Stimulated activated naive CD4-positive, alpha-beta T cell (primary cell): ENCODE data around the gene UPP2.

ENCODE experiments used
- DNase-seq, 6 experiments: peaks; one replicate each; lab custom pipeline; 2025; lab: John Stamatoyannopoulos, UW

UPP2 gene

DNA sequence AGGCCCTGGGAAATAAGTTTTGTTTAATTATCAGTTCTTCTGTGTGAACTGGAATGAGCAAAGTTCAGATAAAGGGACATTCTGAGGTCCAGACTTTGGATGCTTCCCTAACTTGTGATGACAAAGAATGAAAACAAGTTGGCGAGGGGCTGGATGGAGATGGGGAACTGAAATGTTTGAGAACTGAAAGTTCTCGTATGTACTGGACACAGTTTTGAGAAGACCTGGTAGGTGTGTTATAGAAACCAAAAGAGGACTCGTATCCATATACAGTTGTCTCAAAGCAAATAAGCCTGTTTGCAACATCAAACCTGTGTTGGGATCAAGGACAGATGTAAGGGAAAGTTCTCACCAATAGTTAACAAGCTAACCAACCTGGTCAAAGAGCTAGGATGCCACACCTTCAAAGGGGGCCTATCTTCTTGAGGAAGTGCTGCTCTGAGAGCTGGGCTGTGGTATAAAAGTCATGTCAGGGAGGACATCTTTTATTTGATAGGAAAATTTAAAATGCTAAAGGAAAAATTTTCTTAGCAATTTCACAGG, at the start of gene UPP2:
UPP2 (plus strand) TSS at position 493 of the 543 bp plus-strand sequence. CDS start 188 bp downstream, outside the sequence.
- no peak for DNase-seq

DNA sequence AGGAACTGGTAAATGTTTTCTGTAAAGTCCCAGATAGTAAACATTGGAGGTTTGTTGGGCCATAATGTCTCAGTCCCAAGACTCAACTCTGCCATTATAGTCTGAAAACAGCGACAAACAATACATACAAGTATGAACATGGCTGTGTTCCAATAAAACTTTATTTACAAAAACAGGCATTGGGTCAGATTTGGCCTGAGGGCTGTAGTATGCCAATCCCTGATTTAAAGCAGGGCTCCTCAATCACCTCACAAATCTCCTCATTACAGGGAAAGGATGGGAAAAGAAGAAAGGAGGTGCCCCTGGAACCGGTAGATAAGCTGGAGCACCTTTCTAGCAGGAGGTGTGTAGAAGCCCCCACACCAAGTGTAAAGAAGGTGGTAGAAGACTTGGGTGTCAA, 48.9 kb upstream of the UPP2 start:
- no peak for DNase-seq

DNA sequence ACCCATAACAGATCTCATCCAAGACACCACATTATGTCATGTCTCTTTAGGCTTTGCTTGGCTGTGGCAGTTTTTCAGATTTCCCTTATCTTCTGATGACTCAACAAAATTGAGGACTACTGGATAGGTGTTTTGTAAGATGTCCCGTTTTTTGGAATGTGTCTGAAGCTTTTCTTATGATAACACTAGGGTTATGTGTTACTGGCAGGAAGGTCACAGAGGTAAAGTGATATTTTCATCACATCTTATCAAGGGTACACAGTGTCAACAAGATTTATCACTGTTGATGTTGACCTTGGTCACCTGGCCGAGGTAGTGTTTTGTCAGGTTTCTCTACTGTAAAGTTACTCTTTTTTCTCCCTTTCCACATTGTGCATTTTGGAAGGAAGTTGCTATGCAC, 44.8 kb upstream of the UPP2 start:
- no peak for DNase-seq

DNA sequence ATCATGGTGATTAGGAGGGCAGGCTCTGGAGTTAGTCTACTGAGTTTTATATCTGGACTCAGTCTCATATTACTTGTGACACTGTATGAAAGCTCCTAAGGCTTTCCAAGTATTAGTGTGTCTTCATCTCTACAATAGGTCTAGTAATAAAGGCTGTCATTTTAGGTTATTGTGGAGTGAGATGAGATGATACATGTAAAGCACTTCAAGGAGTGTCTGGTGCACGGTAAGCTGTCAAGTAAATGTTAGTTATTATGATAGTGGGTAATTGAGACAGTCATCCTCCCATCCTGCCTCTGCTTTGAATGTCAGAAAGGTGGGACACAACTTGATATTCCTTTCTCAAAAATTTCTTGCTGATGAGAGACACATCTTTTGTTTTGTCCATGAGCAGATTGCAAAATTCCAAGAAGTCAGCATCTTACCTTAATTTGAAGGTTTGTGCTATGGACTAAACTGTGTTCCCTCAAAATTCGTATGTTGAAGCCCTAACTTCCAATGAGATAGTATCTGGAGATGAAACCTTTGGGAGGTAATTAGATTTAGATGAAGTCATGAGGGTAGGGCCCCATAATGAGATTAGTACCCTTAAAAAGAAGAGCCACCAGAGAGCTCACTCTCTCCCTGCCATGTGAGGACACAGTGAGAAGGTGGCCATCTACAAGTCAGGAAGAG, 41.4 kb upstream of the UPP2 start:
- no peak for DNase-seq

DNA sequence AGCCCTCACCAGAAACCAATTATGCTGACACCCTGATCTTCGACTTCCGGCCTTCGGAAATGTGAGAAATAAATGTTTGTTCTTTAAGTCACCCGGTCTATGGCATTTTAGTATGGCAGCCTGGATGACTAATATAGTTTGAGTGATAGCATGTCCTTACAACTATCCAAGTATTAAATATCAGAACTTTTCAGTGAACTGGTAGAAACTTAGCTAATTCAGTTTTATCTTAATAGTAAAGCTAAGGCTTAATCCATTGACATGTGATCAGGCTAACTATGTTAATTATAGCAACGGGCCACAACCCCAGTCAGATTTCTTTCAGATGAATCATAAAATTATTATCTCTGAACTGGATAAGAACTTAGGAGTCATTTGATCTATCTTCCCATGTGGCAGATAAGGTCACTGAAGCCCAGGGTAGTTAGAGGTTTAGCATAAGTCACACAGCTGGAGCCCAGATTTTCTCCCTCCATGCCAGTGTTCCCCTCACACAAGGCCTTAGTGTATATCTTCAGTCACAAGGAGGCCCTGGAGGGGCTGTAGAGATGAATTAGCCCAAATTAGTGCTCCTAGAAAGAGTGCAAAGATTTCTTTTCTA, 40.7 kb upstream of the UPP2 start:
- DNase-seq, result no peak

DNA sequence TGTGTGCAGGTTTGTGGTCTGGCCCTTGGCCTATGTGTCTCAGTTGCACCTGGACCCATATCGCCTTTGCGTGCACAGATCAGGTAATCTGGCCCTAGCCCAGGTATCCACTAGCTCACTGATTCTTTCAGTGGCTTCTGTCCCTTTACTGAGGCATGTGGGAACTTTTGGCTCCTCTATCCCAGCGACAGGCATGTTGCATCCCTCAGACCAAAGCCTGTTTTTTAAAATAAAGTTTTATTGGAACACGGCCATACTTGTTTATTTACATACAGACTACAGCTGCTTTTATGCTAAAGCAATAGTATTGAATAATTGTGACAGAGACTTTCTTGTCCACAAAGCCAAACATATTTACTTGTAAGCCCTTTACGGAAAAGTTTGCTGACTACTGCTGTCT, 39.9 kb upstream of the UPP2 start:
- no peak for DNase-seq

DNA sequence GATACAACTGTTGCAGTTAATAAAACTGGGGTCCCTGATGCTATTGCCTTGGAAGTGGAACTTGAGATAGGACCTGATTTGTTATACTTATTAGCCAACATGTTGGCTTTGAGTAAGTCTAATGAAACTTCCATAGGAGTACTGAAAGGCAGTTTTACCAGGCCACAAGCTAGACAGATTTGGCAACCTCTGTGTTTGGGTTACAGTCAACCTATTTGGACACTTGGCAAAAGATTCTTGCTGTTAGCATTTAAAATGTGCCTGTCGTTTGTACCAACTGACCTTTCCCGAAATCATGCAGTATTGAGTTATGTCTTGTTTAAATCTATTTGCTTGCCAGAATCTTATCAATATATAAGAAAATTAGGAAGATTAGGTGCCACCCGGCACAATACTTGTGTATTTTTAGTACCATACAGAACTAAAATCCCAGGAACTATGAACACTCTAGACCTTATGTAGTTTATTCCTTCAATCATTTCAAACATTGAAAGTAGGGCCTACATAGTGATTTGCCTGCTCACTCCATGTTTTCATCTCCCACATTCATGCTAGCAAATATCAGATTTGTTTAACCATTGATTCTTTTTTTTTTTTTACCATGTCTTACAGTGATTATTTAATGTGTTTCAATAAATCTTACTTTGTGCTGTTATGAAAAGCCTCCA, 35.5 kb upstream of the UPP2 start:
- no peak for DNase-seq

DNA sequence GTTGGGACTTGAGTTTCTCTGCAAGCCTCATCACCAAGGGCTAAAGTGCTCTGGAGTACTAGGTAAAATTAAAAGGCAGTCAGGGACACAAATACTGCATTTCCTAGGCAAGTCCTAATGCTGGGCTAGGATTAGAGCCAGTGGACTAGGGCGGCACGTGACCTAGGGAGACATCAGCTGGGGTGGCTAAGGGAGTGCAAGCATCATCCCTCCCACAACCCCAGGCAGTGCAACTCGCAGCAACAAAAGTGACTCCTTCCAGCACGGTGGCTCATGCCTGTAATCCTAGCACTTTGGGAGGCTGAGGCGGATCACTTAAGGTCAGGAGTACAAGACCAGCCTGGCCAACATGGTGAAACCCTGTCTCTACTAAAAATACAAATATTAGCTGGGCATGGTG, 30.7 kb upstream of the UPP2 start:
- DNase-seq, result no peak

DNA sequence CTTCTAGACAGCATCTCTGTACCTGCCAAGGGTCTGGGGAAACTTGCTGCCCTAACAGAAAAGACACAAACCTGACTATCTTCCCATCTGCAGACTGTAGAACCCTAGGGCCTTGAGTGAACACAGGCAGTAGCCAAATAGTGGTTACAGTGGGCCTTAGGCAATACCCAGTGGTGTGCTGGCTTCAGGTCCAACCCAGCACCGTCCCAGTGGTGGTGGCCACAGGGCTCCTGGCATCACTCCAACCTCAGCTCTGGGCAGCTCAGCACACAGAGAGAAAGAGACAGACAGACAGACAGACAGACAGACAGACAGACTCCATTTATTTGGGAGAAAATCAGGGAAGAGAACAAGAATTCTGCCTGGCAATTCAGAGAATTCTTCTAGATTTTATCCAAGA, 29.3 kb upstream of the UPP2 start:
- no peak for DNase-seq

DNA sequence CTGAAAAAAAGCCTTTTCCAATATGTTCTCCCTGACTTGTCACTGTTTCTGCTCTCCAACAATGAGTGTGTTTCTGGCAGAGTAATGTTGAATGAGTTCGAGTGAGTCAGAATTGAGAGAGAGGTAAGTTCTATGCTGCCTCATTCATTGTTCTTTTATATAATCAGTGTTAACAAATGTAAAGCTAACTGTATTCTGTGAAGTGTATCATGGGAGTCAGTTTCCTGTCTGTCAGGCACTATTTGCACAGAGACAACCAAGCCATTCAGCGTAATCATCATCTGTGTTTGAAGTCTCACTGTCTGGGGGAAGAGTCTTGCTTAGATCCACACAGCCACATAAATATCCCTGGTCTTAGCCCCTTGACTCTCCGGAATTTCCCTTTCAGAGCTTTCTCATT, 22.0 kb upstream of the UPP2 start:
- no peak for DNase-seq

DNA sequence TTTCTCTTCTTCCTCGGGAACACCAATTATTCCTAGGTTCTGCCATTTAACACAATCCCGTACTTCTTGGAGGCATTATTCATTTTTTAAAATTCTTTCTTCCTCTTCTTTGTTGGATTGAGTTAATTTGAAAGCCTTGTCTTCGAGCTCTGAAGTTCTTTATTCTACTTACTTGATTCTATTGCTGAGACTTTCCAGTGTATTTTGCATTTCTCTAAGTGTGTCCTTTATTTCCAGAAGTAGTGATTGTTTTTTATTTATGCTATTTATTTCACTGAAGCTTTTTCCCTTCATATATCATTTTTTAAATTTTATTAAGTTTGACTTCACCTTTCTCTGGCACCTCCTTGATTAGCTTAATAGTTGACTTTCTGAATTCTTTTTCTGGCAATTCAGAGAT, 13.6 kb upstream of the UPP2 start:
- DNase-seq, result no peak

DNA sequence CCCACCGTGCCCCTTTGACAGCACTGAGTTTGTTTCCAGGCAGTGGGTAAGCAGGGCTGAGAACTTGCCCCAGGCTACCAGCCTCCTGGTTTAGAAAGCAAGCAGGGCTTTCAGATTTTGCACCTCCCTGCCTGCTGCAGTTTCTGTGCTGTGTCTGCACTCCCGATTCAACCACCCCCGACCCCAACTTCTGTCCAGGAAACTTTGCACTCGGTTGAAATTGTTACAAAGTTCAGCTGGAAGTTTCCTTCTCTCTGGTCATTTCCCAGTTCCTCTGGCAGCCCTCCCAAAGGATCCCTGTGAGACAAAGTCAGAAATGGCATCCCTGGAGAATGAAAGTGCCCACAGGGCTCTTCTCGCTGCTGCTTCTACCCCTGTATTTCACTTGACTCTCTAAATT, 12.4 kb upstream of the UPP2 start:
- DNase-seq, result no peak

DNA sequence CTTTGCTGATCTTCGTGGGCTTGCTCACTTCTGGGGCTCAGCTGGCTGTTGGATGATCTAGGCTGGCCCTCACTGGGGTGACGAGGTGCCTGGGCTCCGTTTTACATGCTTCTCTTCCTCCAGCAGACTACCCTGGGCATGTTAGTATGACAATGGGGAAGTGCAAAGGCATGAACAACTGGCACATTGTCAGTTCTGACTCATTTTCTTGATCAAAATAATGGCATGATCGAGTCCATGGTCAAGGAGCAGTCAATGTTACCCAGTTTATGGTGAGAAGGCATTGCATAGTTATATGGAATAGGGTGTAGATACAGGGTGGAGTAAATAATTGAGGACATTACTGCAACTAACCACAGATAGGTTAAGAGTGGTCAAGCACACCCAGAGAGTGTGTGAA, 10.0 kb upstream of the UPP2 start:
- DNase-seq, result no peak

DNA sequence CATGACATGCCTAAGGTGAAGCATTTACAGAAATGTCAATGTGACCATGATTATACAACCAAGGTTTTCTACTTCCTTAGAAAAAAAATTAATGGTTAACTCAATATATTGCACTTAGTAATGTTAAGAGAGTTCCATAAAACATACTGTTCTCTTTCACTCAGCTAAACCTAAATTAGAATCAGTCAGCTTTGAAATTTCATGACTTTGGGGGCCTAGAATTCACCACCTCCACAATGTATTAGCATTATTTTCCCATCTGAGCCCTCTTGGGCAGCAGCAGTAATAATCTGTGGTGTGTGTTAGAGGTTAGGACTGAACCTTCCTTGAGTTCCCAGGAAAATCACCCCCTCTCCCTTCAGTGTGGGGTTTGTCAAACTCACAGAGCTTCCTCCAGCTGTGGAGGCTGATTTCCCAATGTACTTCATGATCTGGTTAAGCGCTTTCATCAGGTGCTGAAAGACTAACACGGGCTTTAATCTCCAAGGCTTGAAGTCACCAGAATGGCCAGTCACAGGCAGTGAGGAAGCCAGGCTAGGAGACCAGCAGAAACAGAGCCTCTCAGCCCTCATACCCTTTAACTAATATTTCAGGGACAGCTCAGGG, 7.1 kb upstream of the UPP2 start:
- DNase-seq, result no peak

DNA sequence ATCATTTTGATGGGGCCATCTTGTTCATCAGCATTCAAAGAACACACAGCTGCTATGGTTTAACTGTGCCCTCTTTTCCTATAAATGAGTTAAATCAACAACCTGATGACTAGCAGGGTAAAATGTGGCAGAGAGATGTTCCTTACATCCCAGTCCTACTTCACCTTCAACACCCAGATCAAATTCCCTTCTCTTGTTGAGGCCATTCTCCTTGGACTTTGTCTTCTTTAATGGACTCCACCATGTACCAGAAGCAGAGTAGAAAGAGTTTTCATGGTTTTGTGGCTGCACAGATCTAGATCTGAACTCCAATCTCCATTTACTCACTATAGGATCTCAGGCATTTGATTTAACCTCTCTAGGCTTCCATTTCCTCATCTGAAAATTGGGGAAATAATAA, 6.4 kb upstream of the UPP2 start:
- no peak for DNase-seq

DNA sequence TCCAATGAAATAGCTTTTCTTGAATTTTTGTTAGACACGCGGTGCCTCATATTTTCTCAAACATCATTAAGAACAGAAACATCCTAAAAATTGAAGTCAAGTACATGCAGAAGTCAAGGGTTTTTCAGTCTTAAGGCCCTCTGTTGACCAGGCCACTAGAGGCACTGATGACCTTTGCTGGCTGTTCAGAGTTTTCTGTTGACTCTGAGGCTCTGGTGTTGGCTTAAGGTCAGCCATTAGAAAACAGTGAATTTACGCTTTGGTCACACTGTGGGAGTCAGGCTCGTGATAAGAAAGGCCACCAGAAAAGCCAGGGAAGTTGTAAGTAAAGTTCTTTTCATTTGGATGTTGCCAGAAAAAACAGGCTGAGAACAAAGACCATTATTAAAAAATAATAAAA, 5.8 kb upstream of the UPP2 start:
- no peak for DNase-seq

DNA sequence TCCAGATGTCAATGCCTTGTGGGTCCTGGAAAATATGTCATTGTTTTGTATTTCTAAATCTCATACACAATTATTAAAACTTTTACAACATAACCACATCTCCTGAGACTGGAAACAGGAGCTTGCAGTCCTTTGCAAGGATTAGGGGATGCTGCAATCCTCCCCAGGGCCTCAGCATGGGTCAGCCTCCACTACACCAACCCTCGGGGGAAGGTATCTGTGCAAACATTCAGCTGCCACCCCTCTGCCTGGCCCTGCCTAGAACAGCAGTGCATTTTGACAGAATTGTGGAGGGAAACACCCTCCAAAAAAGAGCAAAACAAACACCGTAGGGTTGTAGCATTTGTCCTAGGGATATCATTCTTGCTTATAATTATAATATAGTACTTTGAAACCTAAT, 4.2 kb upstream of the UPP2 start:
- DNase-seq, result no peak

DNA sequence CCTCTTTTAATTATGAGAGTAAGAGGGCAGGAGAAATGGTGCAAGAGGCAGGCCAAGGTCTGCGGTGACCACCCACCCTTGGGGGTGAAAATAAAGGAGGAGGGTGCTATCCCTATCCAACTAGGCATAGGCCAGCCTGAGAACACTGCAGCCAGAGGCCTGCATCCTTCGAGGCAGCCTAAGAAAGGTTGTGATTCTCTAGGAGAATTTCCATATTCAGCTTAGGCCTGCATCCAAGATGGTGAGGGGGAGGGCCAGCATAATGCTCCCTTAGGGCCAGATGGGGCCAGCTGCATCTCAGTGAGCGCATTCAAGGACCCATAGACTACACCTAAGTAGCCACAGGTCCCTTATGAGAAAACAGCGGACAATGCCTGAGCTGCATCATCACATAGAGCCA, 3.5 kb upstream of the UPP2 start:
- DNase-seq, result no peak

DNA sequence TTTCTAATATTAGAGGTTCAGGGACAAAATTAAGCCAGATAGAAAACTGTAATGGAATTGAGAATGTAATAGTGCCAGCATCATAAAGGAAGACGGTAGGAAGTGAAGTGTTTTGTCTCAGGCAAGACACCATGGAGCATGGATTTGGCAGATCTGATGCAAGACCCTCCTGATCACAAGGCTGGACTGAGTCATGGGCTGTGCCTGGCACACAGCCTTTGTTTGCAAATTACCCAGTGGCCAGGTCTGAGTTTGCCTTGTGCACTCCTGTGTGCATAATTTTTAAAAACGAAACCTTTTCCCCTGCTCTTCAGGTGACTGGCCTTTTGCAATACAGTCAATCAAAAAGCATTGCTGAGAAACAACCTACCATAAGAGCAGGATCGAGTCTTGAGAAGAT, 2.0 kb upstream of the UPP2 start:
- no peak for DNase-seq

DNA sequence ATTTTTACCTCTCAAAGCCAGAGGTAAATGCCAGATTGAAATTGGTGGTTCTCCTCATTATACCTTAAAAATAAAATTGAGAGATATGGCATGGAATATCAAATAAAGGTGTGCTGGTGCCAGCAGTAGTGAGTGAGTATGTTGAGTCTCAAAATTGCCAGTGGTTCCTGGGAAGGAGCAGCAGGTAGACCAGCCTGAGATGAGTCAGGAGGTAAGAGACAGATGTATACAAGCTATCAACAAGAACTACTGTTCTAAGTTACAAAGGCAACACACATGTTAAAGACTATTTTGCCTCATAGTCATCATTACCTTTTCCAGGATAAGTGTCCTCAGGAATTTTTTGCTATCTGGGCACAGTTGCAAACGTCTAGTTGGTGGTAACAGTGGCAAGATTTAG, 1.3 kb upstream of the UPP2 start:
- DNase-seq, result no peak

DNA sequence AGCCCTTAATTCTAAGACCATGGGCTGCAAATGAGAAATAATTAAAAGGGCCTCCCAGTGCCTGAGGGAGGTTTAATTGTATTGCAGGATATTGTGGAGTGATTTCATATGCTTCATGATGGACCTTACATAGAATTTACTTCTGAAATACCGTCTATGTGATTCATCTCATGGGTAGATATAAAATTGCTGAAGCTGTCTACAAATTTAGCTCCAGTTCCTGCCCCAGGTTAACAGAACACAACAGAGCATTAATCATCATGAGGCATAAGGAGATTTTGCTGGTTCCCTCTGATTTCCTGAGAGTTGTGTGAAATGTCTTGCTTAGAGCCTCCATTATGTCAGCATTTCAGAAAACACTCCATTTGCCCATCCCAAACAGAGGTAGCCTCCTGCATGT, 770 bp downstream of the UPP2 start:
- DNase-seq, result no peak

DNA sequence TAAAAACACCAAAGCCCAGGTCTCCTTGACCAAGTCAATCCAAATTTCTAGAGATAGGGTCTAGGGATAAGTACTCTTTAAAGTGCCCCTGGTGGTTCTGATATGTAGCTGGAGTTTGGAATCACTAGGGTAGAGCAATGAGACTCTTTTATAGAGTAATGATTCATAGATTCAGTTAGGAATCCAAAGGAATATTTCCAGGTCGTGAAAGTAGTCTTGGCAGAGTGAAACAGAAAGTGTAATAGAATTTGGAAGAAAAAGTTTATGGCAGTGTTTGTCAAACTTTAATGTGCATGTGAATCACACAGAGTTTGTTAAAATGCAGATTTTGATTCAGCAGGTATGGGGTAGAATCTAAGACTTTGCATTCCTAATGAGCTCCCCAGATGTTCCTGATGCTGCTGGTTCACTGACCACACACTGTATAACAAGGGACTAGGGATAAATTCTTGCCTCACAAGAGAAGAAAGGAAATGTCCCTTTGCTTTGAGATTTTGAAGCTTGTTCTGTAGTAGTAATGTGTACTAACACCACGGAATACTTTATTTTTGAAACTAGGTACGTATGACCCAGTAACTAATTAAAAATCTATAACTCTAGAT, 1.8 kb downstream of the UPP2 start:
- DNase-seq, result no peak

DNA sequence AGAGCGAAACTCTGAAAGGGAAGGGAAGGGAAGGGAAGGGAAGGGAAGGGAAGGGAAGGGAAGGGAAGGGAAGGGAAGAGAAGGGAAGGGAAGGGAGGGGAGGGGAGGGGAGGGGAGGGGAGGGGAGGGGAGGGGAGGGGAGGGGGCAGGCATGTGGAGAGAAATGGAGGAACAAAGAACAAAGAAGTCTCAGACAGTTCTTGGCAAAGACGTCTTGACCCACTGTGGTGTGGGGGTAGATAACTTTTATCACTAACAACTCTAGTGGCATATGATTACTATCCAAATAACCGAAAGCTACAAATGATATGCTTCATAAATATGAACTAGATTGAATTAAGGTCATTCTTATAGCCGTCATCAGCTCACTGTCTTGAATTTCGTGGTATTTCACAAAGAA, 3.2 kb downstream of the UPP2 start:
- no peak for DNase-seq
